IPS-NIHi7 (cell line): ENCODE measurements around the gene PCYT1A.

ENCODE experiments used
- DNase-seq: peaks from one replicate; pipeline ENCODE4 v3.0.0; 2012; ENCODE audit warnings: mixed read lengths; ENCODE audit errors: extremely low spot score

Gene PCYT1A

GRCh38 chr3:196237203-196237602 is 50.3 kb downstream of the PCYT1A start:
- no peak for DNase-seq

- no peak for DNase-seq
These were observed 51.3 kb downstream of the PCYT1A start for GRCh38 chr3:196236223-196236622.

- no peak for DNase-seq
These were observed 51.9 kb downstream of the PCYT1A start for GRCh38 chr3:196235452-196236122.

- DNase-seq: no peak
These were observed 54.7 kb downstream of the PCYT1A start for GRCh38 chr3:196232882-196233251.

- DNase-seq: no peak
These were observed 55.2 kb downstream of the PCYT1A start for GRCh38 chr3:196232154-196232881.

GRCh38 chr3:196227629-196228493 is 59.7 kb downstream of the PCYT1A start:
- no peak for DNase-seq

- DNase-seq: no peak
These were observed 60.4 kb downstream of the PCYT1A start for GRCh38 chr3:196227121-196227561.

- DNase-seq: no peak
These were observed 61.7 kb downstream of the PCYT1A start for GRCh38 chr3:196225763-196226364.

GRCh38 chr3:196225086-196225485 is 62.4 kb downstream of the PCYT1A start:
- DNase-seq: no peak

GRCh38 chr3:196222876-196223595 is 64.5 kb downstream of the PCYT1A start:
- DNase-seq: no peak

- no peak for DNase-seq
These were observed 66.5 kb downstream of the PCYT1A start for GRCh38 chr3:196220991-196221390.

- no peak for DNase-seq
These were observed 66.9 kb downstream of the PCYT1A start for GRCh38 chr3:196220587-196220986.

- DNase-seq: no peak
These were observed 67.6 kb downstream of the PCYT1A start for GRCh38 chr3:196219970-196220311.

GRCh38 chr3:196219194-196219969 is 68.1 kb downstream of the PCYT1A start:
- DNase-seq: no peak

- no peak for DNase-seq
These were observed 69.3 kb downstream of the PCYT1A start for GRCh38 chr3:196218155-196218712.

GRCh38 chr3:196217307-196218154 is 70.0 kb downstream of the PCYT1A start:
- DNase-seq: no peak

GRCh38 chr3:196216681-196217211 is 70.8 kb downstream of the PCYT1A start:
- no peak for DNase-seq

- DNase-seq: peak; percentile 71
These were observed 71.4 kb downstream of the PCYT1A start, which contains the start of gene SLC51A for GRCh38 chr3:196216089-196216564. Gene SLC51A (plus strand): TSS chr3:196216534. CDS start chr3:196216713, 179 bp downstream.

- no peak for DNase-seq
These were observed 72.0 kb downstream of the PCYT1A start for GRCh38 chr3:196215493-196216020.
